Esophagus squamous epithelium (tissue), 5 donors: Measurements from ENCODE around the gene SPDYC. TPM values are rescaled to one million over a fixed set of nuclear protein-coding genes. Genes with fewer than 3 reads are reported as not detected.

Experiments
- DNase-seq: peaks from one replicate; lab custom pipeline; 2025; lab: John Stamatoyannopoulos, UW
- H3K27ac ChIP-seq, 4 donors: fragments of 200-600 bp; sonication (generic); one replicate each; pipeline ENCODE4 v1.5.1; 2016 to 2019; ENCODE audit warnings: mild to moderate bottlenecking in 1 of 4
- H3K27me3 ChIP-seq, 4 donors: fragments of 200-600 bp; sonication (generic); 1 replicate in 3 of 4; 2 replicates in 1 of 4; pipeline versions ENCODE4 v1.5.1 to v1.6.0; 2017 to 2021; ENCODE audit warnings: antibody characterized with exemption in 1 of 4
- H3K36me3 ChIP-seq, 3 donors: fragments of 200-600 bp; sonication (generic); one replicate each; pipeline ENCODE4 v1.5.1; 2016 to 2019
- H3K4me1 ChIP-seq, 3 donors: fragments of 200-600 bp; sonication (generic); one replicate each; pipeline ENCODE4 v1.5.1; 2017 to 2019
- H3K4me3 ChIP-seq, 4 donors: fragments of 200-600 bp; sonication (generic); 1 replicate in 3 of 4; 2 replicates in 1 of 4; pipeline ENCODE4 v1.5.1; 2016 to 2019; ENCODE audit warnings: mild to moderate bottlenecking in 2 of 4, moderate library complexity in 1 of 4
- H3K9me3 ChIP-seq, 3 donors: fragments of 200-600 bp; sonication (generic); one replicate each; pipeline ENCODE4 v1.5.1; 2016 to 2019
- CTCF ChIP-seq, 6 experiments: fragments of 450-650 bp in 4 of 6; fragments of 200-600 bp in 2 of 6; sonication (generic) in 2 of 6; IDR thresholded peaks; one replicate each; pipeline ENCODE4 v1.5.1; 2016 to 2019; ENCODE audit warnings: antibody characterized with exemption in 6 of 6, mild to moderate bottlenecking in 4 of 6, moderate library complexity in 4 of 6
- POLR2A ChIP-seq, 4 donors: fragments of 450-650 bp; IDR thresholded peaks; one replicate each; pipeline ENCODE4 v1.6.1; 2017; ENCODE audit warnings: antibody characterized with exemption in 4 of 4, mild to moderate bottlenecking in 4 of 4, moderate library complexity in 3 of 4
- WGBS, 2 donors: methylation state at CpG; one replicate each; pipeline ENCODE4 v1.1.5; 2018; 5-methylcytosine and 5-hydroxymethylcytosine counted together
- intact Hi-C: fragments of 100-400 bp; cut with DNase I; formaldehyde crosslinking; loops from one replicate; pipeline ENCODE4 v1.15.0; 2022
- total RNA-seq, 4 donors: library from RNA; depleted of rRNA; stranded (reverse); fragments of >200 nt; gene quantifications; one replicate each; pipeline ENCODE4 v1.1.0, GENCODE V29; 2016
- donor health status: DM: yes; HTN: yes; CAD: no.

SPDYC gene
- total RNA-seq, 4 donors from 2014 or later: not detected

- no peak for DNase-seq
- Histone ChIP-seq H3K9me3 (no peaks in the 10 kb centered on the region), H3K4me3 (no peak overlapping the region), H3K4me1 (peaks cover 22 to 48% (median 23%) of the 10 kb centered on the region in 3 donors), H3K27me3 (no peaks in the 10 kb centered on the region), H3K36me3 (peaks cover 50 to 63% (median 51%) of the 10 kb centered on the region in 3 donors), H3K27ac (peak overlapping the region in 1 of 4 donors; percentile 99)
- intact Hi-C loops: no loop called here
- WGBS, 2 donors: 71 to 91% methylated on average over 5 of the region's 6 CpGs
- TF ChIP-seq POLR2A (IDR thresholded peaks at IDR 0.05): no peak
- no peak for TF ChIP-seq CTCF (IDR thresholded peaks at IDR 0.05)
Observed at GRCh38 chr11:65131895-65132237, 38.2 kb upstream of the SPDYC start.

GRCh38 chr11:65132238-65132987 is 37.6 kb upstream of the SPDYC start:
- WGBS, 2 donors: 56 to 70% methylated on average over 4 to 5 of the region's 10 CpGs
- Histone ChIP-seq H3K4me3 (peak overlapping the region in 2 of 4 donors; percentile 72 to 84), H3K27me3 (no peaks in the 10 kb centered on the region), H3K36me3 (peaks cover 48 to 57% (median 49%) of the 10 kb centered on the region in 3 donors), H3K4me1 (peaks cover 22 to 50% (median 23%) of the 10 kb centered on the region in 3 donors), H3K9me3 (no peaks in the 10 kb centered on the region), H3K27ac (peak overlapping the region; percentile 97 to 99 (median 98))
- no peak for DNase-seq
- intact Hi-C loops: no loop called here
- TF ChIP-seq POLR2A (IDR thresholded peaks at IDR 0.05): no peak
- TF ChIP-seq CTCF (IDR thresholded peaks at IDR 0.05): no peak

GRCh38 chr11:65132988-65133700 is 36.9 kb upstream of the SPDYC start:
- peaks cover 41 to 50% (median 42%) of the 10 kb centered on the region in 3 donors for H3K36me3 ChIP-seq
- H3K27ac ChIP-seq: peak overlapping the region; percentile 97 to 99 (median 98)
- TF ChIP-seq CTCF (IDR thresholded peaks at IDR 0.05): no peak
- TF ChIP-seq POLR2A (IDR thresholded peaks at IDR 0.05): peak in 1 of 4 donors; percentile 40
- WGBS, 2 donors: 39 to 44% methylated on average over 5 to 16 of the region's 18 CpGs
- no peaks in the 10 kb centered on the region for H3K27me3 ChIP-seq
- intact Hi-C loops: no loop called here
- H3K4me3 ChIP-seq: peak overlapping the region; percentile 67 to 84 (median 76)
- no peaks in the 10 kb centered on the region for H3K9me3 ChIP-seq
- no peak for DNase-seq
- H3K4me1 ChIP-seq: peaks cover 22 to 54% (median 23%) of the 10 kb centered on the region in 3 donors

- H3K9me3 ChIP-seq: no peaks in the 10 kb centered on the region
- peaks cover 35 to 44% (median 36%) of the 10 kb centered on the region in 3 donors for H3K36me3 ChIP-seq
- peak overlapping the region; percentile 67 to 84 (median 76) for H3K4me3 ChIP-seq
- peak overlapping the region; percentile 97 to 99 (median 98) for H3K27ac ChIP-seq
- no peaks in the 10 kb centered on the region for H3K27me3 ChIP-seq
- TF ChIP-seq POLR2A (IDR thresholded peaks at IDR 0.05): no peak
- DNase-seq: no peak
- H3K4me1 ChIP-seq: peaks cover 22 to 60% (median 23%) of the 10 kb centered on the region in 3 donors
- WGBS, 2 donors: 0 to 2% methylated on average over 9 to 12 of the region's 20 CpGs
- intact Hi-C loops: no loop called here
Observed at GRCh38 chr11:65133724-65134123, 36.3 kb upstream of the SPDYC start.

- 0 to 1% methylated on average over 16 to 26 of the region's 60 CpGs for WGBS, 2 donors
- H3K4me1 ChIP-seq: peaks cover 22 to 66% (median 23%) of the 10 kb centered on the region in 3 donors
- peak; percentile 70 for DNase-seq
- H3K27me3 ChIP-seq: no peaks in the 10 kb centered on the region
- no peaks in the 10 kb centered on the region for H3K9me3 ChIP-seq
- peak within 1 kb of the TSS; percentile 97 to 99 (median 98) for H3K27ac ChIP-seq
- peaks cover 28 to 37% (median 30%) of the 10 kb centered on the region in 3 donors for H3K36me3 ChIP-seq
- TF ChIP-seq CTCF (IDR thresholded peaks at IDR 0.05) (peak in 2 of 6 experiments; percentile 4 to 8), POLR2A (IDR thresholded peaks at IDR 0.05) (peak in 3 of 4 donors; percentile 89 to 98 (median 96))
- peak within 1 kb of the TSS; percentile 67 to 84 (median 76) for H3K4me3 ChIP-seq
- intact Hi-C loops: no loop called here
Observed at GRCh38 chr11:65134240-65134951, 35.6 kb upstream of the SPDYC start, which contains the start of gene SYVN1. Gene SYVN1 (minus strand): TSS chr11:65134519. CDS start chr11:65133601, 918 bp downstream.
